CD8-positive, alpha-beta memory T cell (primary cell): ENCODE data around the gene FAM53A. TPM values are rescaled to one million over a fixed set of nuclear protein-coding genes. Genes with fewer than 3 reads are reported as not detected.
"Not testable (repeated sequence)": the region's sequence is repeated elsewhere in the genome, so short reads cannot be mapped to it uniquely, and the experiment has no call there.

Source experiments
- CTCF ChIA-PET: fragments of 350-600 bp; sonication (Branson Sonifier 250); formaldehyde crosslinking; loops from one replicate; lab custom pipeline; 2021; ENCODE audit warnings: antibody characterized with exemption; lab: Charles Lee
- POLR2A ChIA-PET: fragments of 350-600 bp; sonication (Branson Sonifier 250); formaldehyde crosslinking; loops from one replicate; lab custom pipeline; 2021; ENCODE audit warnings: antibody characterized with exemption; lab: Charles Lee
- DNase-seq, 5 donors: peaks; one replicate each; pipeline versions ENCODE4 v3.0.0 to v3.0.0-alpha.2; 2020 to 2022; ENCODE audit warnings: mixed read lengths in 1 of 5
- H3K27ac ChIP-seq: one replicate; pipeline ENCODE4 v1.7.0; 2013; ENCODE audit warnings: low read depth, mild to moderate bottlenecking, low read length, moderate library complexity
- H3K27me3 ChIP-seq: 2 replicates; pipeline ENCODE4 v1.7.0; 2013; ENCODE audit warnings: low read length, mild to moderate bottlenecking; ENCODE audit not compliant: insufficient read depth, poor library complexity, severe bottlenecking
- H3K36me3 ChIP-seq: 2 replicates; pipeline ENCODE4 v1.7.0; 2013; ENCODE audit warnings: mild to moderate bottlenecking, low read length, moderate library complexity; ENCODE audit not compliant: insufficient read depth
- H3K4me1 ChIP-seq: 2 replicates; pipeline ENCODE4 v1.7.0; 2013; ENCODE audit warnings: mild to moderate bottlenecking, low read length, moderate library complexity; ENCODE audit not compliant: insufficient read depth
- H3K4me3 ChIP-seq: 2 replicates; pipeline ENCODE4 v1.7.0; 2013; ENCODE audit warnings: mild to moderate bottlenecking, low read length
- H3K9me3 ChIP-seq: 2 replicates; pipeline ENCODE4 v1.7.0; 2013; ENCODE audit warnings: mild to moderate bottlenecking, low read length
- H3K27ac Mint-ChIP-seq, 8 donors: one replicate each; pipeline ENCODE4 v1.8.0; 2020 to 2021; ENCODE audit warnings: mixed read lengths in 8 of 8, mild to moderate bottlenecking in 6 of 8, inconsistent platforms in 3 of 8, moderate library complexity in 3 of 8
- H3K27me3 Mint-ChIP-seq, 2 donors: one replicate each; pipeline ENCODE4 v1.8.0; 2020 to 2021; ENCODE audit warnings: mixed read lengths in 2 of 2, mild to moderate bottlenecking in 1 of 2, moderate library complexity in 1 of 2
- H3K36me3 Mint-ChIP-seq, 3 donors: one replicate each; pipeline ENCODE4 v1.8.0; 2020 to 2021; ENCODE audit warnings: mixed read lengths in 3 of 3, inconsistent platforms in 1 of 3, mild to moderate bottlenecking in 1 of 3
- H3K4me1 Mint-ChIP-seq, 3 donors: one replicate each; pipeline ENCODE4 v1.8.0; 2020 to 2021; ENCODE audit warnings: mixed read lengths in 3 of 3, inconsistent platforms in 1 of 3, mild to moderate bottlenecking in 1 of 3
- H3K4me3 Mint-ChIP-seq, 7 donors: one replicate each; pipeline ENCODE4 v1.8.0; 2020 to 2021; ENCODE audit warnings: mixed read lengths in 7 of 7, mild to moderate bottlenecking in 6 of 7, moderate library complexity in 4 of 7, inconsistent platforms in 2 of 7
- H3K9me3 Mint-ChIP-seq, 5 donors: one replicate each; pipeline ENCODE4 v1.8.0; 2020 to 2022; ENCODE audit warnings: mixed read lengths in 5 of 5, mild to moderate bottlenecking in 3 of 5, moderate library complexity in 2 of 5, inconsistent platforms in 1 of 5
- polyA plus RNA-seq: library from polyadenylated mRNA; unstranded; fragments of 300-500 nt; fragmentation: Illumina TruSeq; gene quantifications from one replicate; pipeline ENCODE4 v1.2.3, GENCODE V29; 2021
- total RNA-seq, 2 experiments: library from RNA; stranded (reverse); gene quantifications; one replicate each; pipeline ENCODE4 v1.2.3, GENCODE V29; 2021

Gene FAM53A
- total and polyA plus RNA-seq, 3 experiments from 2014 or later, result 0.82 to 1.9 (median 1.5) TPM

- Histone ChIP-seq H3K9me3 (no peaks in the 10 kb centered on the region), H3K36me3 (no peaks in the 10 kb centered on the region), H3K4me3 (no peak overlapping the region), H3K27me3 (no peaks in the 10 kb centered on the region), H3K4me1 (no peaks in the 10 kb centered on the region), H3K27ac (no peak overlapping the region)
- ChIA-PET CTCF (interaction anchor here (1.2 kb wide), 1 partner anchor 13 kb away, joined by 5 read pairs; no protein-coding TSS in a partner anchor), POLR2A (no interaction called here)
- Mint-ChIP-seq H3K9me3 (no peaks in the 10 kb centered on the region), H3K4me3 (no peak overlapping the region), H3K36me3 (no peaks in the 10 kb centered on the region), H3K4me1 (peaks cover 0 to under 1% (median under 1%) of the 10 kb centered on the region in 3 donors), H3K27me3 (no peaks in the 10 kb centered on the region), H3K27ac (peak overlapping the region in 1 of 8 donors; percentile 47)
- DNase-seq, result no peak
Observed at GRCh38 chr4:1642196-1642951, 41.7 kb downstream of the FAM53A start.

GRCh38 chr4:1641671-1642070 is 42.4 kb downstream of the FAM53A start:
- Histone ChIP-seq H3K36me3 (no peaks in the 10 kb centered on the region), H3K27me3 (no peaks in the 10 kb centered on the region), H3K27ac (no peak overlapping the region), H3K4me3 (no peak overlapping the region), H3K4me1 (no peaks in the 10 kb centered on the region), H3K9me3 (no peaks in the 10 kb centered on the region)
- DNase-seq, result no peak
- no peaks in the 10 kb centered on the region for H3K9me3 Mint-ChIP-seq
- H3K27ac Mint-ChIP-seq, result peak overlapping the region in 1 of 8 donors; percentile 6
- H3K27me3 Mint-ChIP-seq, result no peaks in the 10 kb centered on the region
- no peak overlapping the region for H3K4me3 Mint-ChIP-seq
- no peaks in the 10 kb centered on the region for H3K36me3 Mint-ChIP-seq
- CTCF ChIA-PET, result interaction anchor here (1.0 kb wide), 1 partner anchor 19 kb away, joined by 3 read pairs; no protein-coding TSS in a partner anchor
- no peaks in the 10 kb centered on the region for H3K4me1 Mint-ChIP-seq
- POLR2A ChIA-PET, result no interaction called here

- CTCF ChIA-PET, result interaction anchor here (1.0 kb wide), 1 partner anchor 20 kb away, joined by 3 read pairs; no protein-coding TSS in a partner anchor
- H3K9me3 ChIP-seq, POLR2A ChIA-PET, H3K4me3 Mint-ChIP-seq, H3K27me3 ChIP-seq, H3K4me3 ChIP-seq, H3K9me3 Mint-ChIP-seq, DNase-seq, H3K27ac Mint-ChIP-seq, H3K4me1 ChIP-seq, H3K4me1 Mint-ChIP-seq, H3K36me3 Mint-ChIP-seq, H3K36me3 ChIP-seq, H3K27me3 Mint-ChIP-seq, H3K27ac ChIP-seq: not testable (repeated sequence)
Observed at GRCh38 chr4:1640716-1641503, 43.2 kb downstream of the FAM53A start.

GRCh38 chr4:1640190-1640589 is 43.9 kb downstream of the FAM53A start:
- Histone ChIP-seq H3K9me3 (no peaks in the 10 kb centered on the region), H3K27ac (no peak overlapping the region), H3K4me1 (no peaks in the 10 kb centered on the region), H3K4me3 (no peak overlapping the region), H3K36me3 (no peaks in the 10 kb centered on the region), H3K27me3 (no peaks in the 10 kb centered on the region)
- no peak overlapping the region for H3K4me3 Mint-ChIP-seq
- no peaks in the 10 kb centered on the region for H3K4me1 Mint-ChIP-seq
- H3K27ac Mint-ChIP-seq, result peak overlapping the region in 1 of 8 donors; percentile 57
- H3K9me3 Mint-ChIP-seq, result no peaks in the 10 kb centered on the region
- ChIA-PET CTCF (no interaction called here), POLR2A (no interaction called here)
- no peak for DNase-seq
- H3K27me3 Mint-ChIP-seq, result peaks cover 0 to 3% of the 10 kb centered on the region in 2 donors
- no peaks in the 10 kb centered on the region for H3K36me3 Mint-ChIP-seq

GRCh38 chr4:1639299-1639868 is 44.7 kb downstream of the FAM53A start:
- no peak overlapping the region for H3K4me3 Mint-ChIP-seq
- no peak overlapping the region for H3K27ac ChIP-seq
- peaks cover 3% of the 10 kb centered on the region in 2 donors for H3K27me3 Mint-ChIP-seq
- ChIA-PET CTCF (interaction anchor here (1.6 kb wide), 1 partner anchor 10 kb away, joined by 4 read pairs; no protein-coding TSS in a partner anchor), POLR2A (no interaction called here)
- H3K9me3 ChIP-seq, result no peaks in the 10 kb centered on the region
- no peaks in the 10 kb centered on the region for H3K4me1 ChIP-seq
- no peaks in the 10 kb centered on the region for H3K36me3 Mint-ChIP-seq
- H3K36me3 ChIP-seq, result no peaks in the 10 kb centered on the region
- no peak for DNase-seq
- no peak overlapping the region for H3K4me3 ChIP-seq
- no peaks in the 10 kb centered on the region for H3K27me3 ChIP-seq
- H3K9me3 Mint-ChIP-seq, result no peaks in the 10 kb centered on the region
- H3K4me1 Mint-ChIP-seq, result no peaks in the 10 kb centered on the region
- H3K27ac Mint-ChIP-seq, result no peak overlapping the region

GRCh38 chr4:1638873-1639272 is 45.2 kb downstream of the FAM53A start:
- Mint-ChIP-seq H3K4me3 (no peak overlapping the region), H3K27me3 (peaks cover 3% of the 10 kb centered on the region in 2 donors), H3K4me1 (no peaks in the 10 kb centered on the region), H3K36me3 (no peaks in the 10 kb centered on the region), H3K27ac (no peak overlapping the region), H3K9me3 (no peaks in the 10 kb centered on the region)
- no peak overlapping the region for H3K27ac ChIP-seq
- DNase-seq, result no peak
- no peaks in the 10 kb centered on the region for H3K4me1 ChIP-seq
- CTCF ChIA-PET, result interaction anchor here (1.6 kb wide), 1 partner anchor 10 kb away, joined by 4 read pairs; no protein-coding TSS in a partner anchor
- H3K4me3 ChIP-seq, result no peak overlapping the region
- POLR2A ChIA-PET, result no interaction called here
- no peaks in the 10 kb centered on the region for H3K27me3 ChIP-seq
- H3K36me3 ChIP-seq, result no peaks in the 10 kb centered on the region
- H3K9me3 ChIP-seq, result no peaks in the 10 kb centered on the region

GRCh38 chr4:1638272-1638598 is 45.9 kb downstream of the FAM53A start:
- no peak overlapping the region for H3K4me3 Mint-ChIP-seq
- no peaks in the 10 kb centered on the region for H3K27me3 ChIP-seq
- no peaks in the 10 kb centered on the region for H3K36me3 Mint-ChIP-seq
- no peak overlapping the region for H3K27ac Mint-ChIP-seq
- ChIA-PET POLR2A (no interaction called here), CTCF (interaction anchor here (1.6 kb wide), 1 partner anchor 9 kb away, joined by 4 read pairs; no protein-coding TSS in a partner anchor)
- H3K4me3 ChIP-seq, result no peak overlapping the region
- no peaks in the 10 kb centered on the region for H3K4me1 ChIP-seq
- no peak for DNase-seq
- no peaks in the 10 kb centered on the region for H3K4me1 Mint-ChIP-seq
- no peaks in the 10 kb centered on the region for H3K9me3 ChIP-seq
- H3K27me3 Mint-ChIP-seq, result peaks cover 5 to 6% of the 10 kb centered on the region in 2 donors
- H3K27ac ChIP-seq, result no peak overlapping the region
- H3K9me3 Mint-ChIP-seq, result no peaks in the 10 kb centered on the region
- no peaks in the 10 kb centered on the region for H3K36me3 ChIP-seq
